Neural cell (in vitro differentiated cells): ENCODE measurements around the gene NUBP1. TPM values are rescaled to one million over a fixed set of nuclear protein-coding genes. Genes with fewer than 3 reads are reported as not detected.

Experiments
- H2AFZ ChIP-seq: fragments of 200-600, 300-800 bp; sonication (generic), shearing (Covaris generic); 2 replicates; pipeline ENCODE4 v1.6.0; 2014; ENCODE audit warnings: low read depth, mild to moderate bottlenecking, antibody characterized with exemption, low read length, moderate library complexity
- H3F3A ChIP-seq: fragments of 200-600 bp; shearing (Covaris generic); 2 replicates; pipeline ENCODE4 v1.6.1; 2016; ENCODE audit warnings: mild to moderate bottlenecking, moderate library complexity, mixed read lengths, antibody characterized with exemption, low read length; ENCODE audit not compliant: insufficient read depth, poor library complexity, severe bottlenecking
- H3K27ac ChIP-seq: fragments of 200-600, 300-800 bp; sonication (generic), shearing (Covaris generic); 2 replicates; pipeline ENCODE4 v1.5.1; 2014; ENCODE audit warnings: mild to moderate bottlenecking, low read length, moderate library complexity
- H3K27me3 ChIP-seq: fragments of 300-800, 200-600 bp; sonication (generic), shearing (Covaris generic); 2 replicates; pipeline ENCODE4 v1.6.0; 2014; ENCODE audit warnings: mild to moderate bottlenecking, low read depth, low read length, moderate library complexity; ENCODE audit not compliant: insufficient read depth
- H3K36me3 ChIP-seq: fragments of 300-800, 200-600 bp; sonication (generic), shearing (Covaris generic); 2 replicates; pipeline ENCODE4 v1.5.1; 2014; ENCODE audit warnings: mild to moderate bottlenecking, antibody characterized with exemption, low read length, moderate library complexity; ENCODE audit not compliant: insufficient read depth
- H3K4me2 ChIP-seq: fragments of 300-800, 200-600 bp; sonication (generic), shearing (Covaris generic); 2 replicates; pipeline ENCODE4 v1.6.0; 2014; ENCODE audit warnings: mild to moderate bottlenecking, low read length
- H3K4me3 ChIP-seq: fragments of 300-800, 200-600 bp; sonication (generic), shearing (Covaris generic); 2 replicates; pipeline ENCODE4 v1.5.1; 2014; ENCODE audit warnings: mild to moderate bottlenecking, low read length, moderate library complexity
- H3K79me2 ChIP-seq: fragments of 200-600 bp; shearing (Covaris generic); replicated peaks from 2 replicates; pipeline ENCODE4 v1.6.0; 2014; ENCODE audit warnings: mild to moderate bottlenecking, low read length, moderate library complexity; ENCODE audit not compliant: insufficient read depth
- H3K9ac ChIP-seq: fragments of 300-800, 200-600 bp; sonication (generic), shearing (Covaris generic); 2 replicates; pipeline ENCODE4 v1.6.1; 2016; ENCODE audit warnings: mild to moderate bottlenecking, low read length, mixed read lengths
- H3K9me2 ChIP-seq: fragments of 200-600 bp; shearing (Covaris generic); 2 replicates; pipeline ENCODE4 v1.6.1; 2016; ENCODE audit warnings: mild to moderate bottlenecking, low read length, mixed read lengths; ENCODE audit not compliant: insufficient read depth
- H3K9me3 ChIP-seq: fragments of 200-600, 300-800 bp; sonication (generic), shearing (Covaris generic); 2 replicates; pipeline ENCODE4 v1.6.1; 2016; ENCODE audit warnings: mild to moderate bottlenecking, mixed run types, low read length, moderate library complexity, mixed read lengths
- H4K20me1 ChIP-seq: fragments of 200-600 bp; shearing (Covaris generic); 2 replicates; pipeline ENCODE4 v1.6.1; 2016; ENCODE audit warnings: mild to moderate bottlenecking, mixed run types; ENCODE audit not compliant: insufficient read depth
- EP300 ChIP-seq: fragments of 450-650 bp; conservative IDR thresholded peaks from 2 replicates; pipeline ENCODE4 v1.6.1; 2014; ENCODE audit warnings: antibody characterized with exemption, mild to moderate bottlenecking, moderate library complexity; ENCODE audit not compliant: poor library complexity, severe bottlenecking
- EZH2 ChIP-seq: fragments of 200-600, 300-800 bp; shearing (Covaris generic), sonication (generic); IDR thresholded peaks from 2 replicates; pipeline ENCODE4 v1.6.1; 2014; ENCODE audit warnings: antibody characterized with exemption, low read length, borderline replicate concordance, mild to moderate bottlenecking; ENCODE audit not compliant: insufficient read depth, poor library complexity, severe bottlenecking
- MXI1 ChIP-seq: fragments of 450-650 bp; conservative IDR thresholded peaks from 2 replicates; pipeline ENCODE4 v1.6.1; 2014; ENCODE audit warnings: antibody characterized with exemption, mild to moderate bottlenecking; ENCODE audit not compliant: poor library complexity, severe bottlenecking
- POLR2AphosphoS5 ChIP-seq: IDR thresholded peaks from 2 replicates; pipeline ENCODE4 v1.6.1; 2012
- RAD21 ChIP-seq: fragments of 450-650 bp; conservative IDR thresholded peaks from 2 replicates; pipeline ENCODE4 v1.6.1; 2014; ENCODE audit warnings: antibody characterized with exemption, mild to moderate bottlenecking, moderate library complexity
- SMC3 ChIP-seq: fragments of 450-650 bp; conservative IDR thresholded peaks from 2 replicates; pipeline ENCODE4 v1.6.1; 2014; ENCODE audit warnings: antibody characterized with exemption, mild to moderate bottlenecking, moderate library complexity; ENCODE audit not compliant: poor library complexity
- TAF1 ChIP-seq: IDR thresholded peaks from 2 replicates; pipeline ENCODE4 v1.6.1; 2012; ENCODE audit warnings: low read depth
- polyA plus RNA-seq: library from polyadenylated mRNA; depleted of rRNA; stranded (reverse); fragments of >200 nt; gene quantifications from 2 replicates; pipeline ENCODE4 v1.2.3, GENCODE V29; 2014
- TF ChIP-seq, protein P1 (sequence below): fragments of 450-650 bp; IDR thresholded peaks from 2 replicates; pipeline ENCODE4 v1.5.1; 2014; ENCODE audit warnings: antibody characterized with exemption, mild to moderate bottlenecking, moderate library complexity; ENCODE audit not compliant: poor library complexity, severe bottlenecking
- TF ChIP-seq, protein P2 (sequence below): IDR thresholded peaks from 2 replicates; pipeline ENCODE4 v1.6.1; 2012; ENCODE audit warnings: borderline replicate concordance

The NUBP1 gene
- polyA plus RNA-seq, 1 donor from 2014 or later, result 19.7 TPM

DNA sequence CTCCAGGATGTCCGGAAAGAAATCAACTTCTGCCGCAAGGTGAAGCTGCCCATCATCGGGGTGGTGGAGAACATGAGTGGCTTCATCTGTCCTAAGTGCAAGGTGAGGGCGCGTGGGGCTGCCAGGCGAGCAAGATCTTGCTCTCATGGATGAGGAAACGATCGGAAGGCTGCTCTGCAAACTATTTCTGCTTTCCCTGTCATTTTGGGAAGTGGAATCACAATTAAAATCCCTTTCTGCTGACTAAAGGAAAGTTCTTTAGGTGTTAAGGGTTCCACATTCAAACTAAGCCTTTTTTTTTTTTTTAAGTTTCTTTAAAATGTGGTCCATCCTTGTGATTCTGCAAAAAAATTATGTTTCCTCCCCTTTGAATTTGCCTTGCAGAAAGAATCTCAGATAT, 17.7 kb downstream of the NUBP1 start:
- Histone ChIP-seq H3K9ac (no peak overlapping the region), H3K79me2 (no peaks in the 10 kb centered on the region), H2AFZ (no peak overlapping the region), H3K36me3 (peaks cover 5% of the 10 kb centered on the region), H3K4me3 (no peak overlapping the region), H3F3A (no peaks in the 10 kb centered on the region), H3K27ac (no peak overlapping the region), H3K27me3 (no peaks in the 10 kb centered on the region), H3K9me3 (no peaks in the 10 kb centered on the region), H3K4me2 (no peak overlapping the region), H3K9me2 (no peaks in the 10 kb centered on the region), H4K20me1 (no peaks in the 10 kb centered on the region)
- TF ChIP-seq, protein P1, sequence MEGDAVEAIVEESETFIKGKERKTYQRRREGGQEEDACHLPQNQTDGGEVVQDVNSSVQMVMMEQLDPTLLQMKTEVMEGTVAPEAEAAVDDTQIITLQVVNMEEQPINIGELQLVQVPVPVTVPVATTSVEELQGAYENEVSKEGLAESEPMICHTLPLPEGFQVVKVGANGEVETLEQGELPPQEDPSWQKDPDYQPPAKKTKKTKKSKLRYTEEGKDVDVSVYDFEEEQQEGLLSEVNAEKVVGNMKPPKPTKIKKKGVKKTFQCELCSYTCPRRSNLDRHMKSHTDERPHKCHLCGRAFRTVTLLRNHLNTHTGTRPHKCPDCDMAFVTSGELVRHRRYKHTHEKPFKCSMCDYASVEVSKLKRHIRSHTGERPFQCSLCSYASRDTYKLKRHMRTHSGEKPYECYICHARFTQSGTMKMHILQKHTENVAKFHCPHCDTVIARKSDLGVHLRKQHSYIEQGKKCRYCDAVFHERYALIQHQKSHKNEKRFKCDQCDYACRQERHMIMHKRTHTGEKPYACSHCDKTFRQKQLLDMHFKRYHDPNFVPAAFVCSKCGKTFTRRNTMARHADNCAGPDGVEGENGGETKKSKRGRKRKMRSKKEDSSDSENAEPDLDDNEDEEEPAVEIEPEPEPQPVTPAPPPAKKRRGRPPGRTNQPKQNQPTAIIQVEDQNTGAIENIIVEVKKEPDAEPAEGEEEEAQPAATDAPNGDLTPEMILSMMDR, result no peak
- TF ChIP-seq EP300, result no peak
- no peak for TF ChIP-seq RAD21
- no peak for TF ChIP-seq EZH2
- TF ChIP-seq, protein P2, sequence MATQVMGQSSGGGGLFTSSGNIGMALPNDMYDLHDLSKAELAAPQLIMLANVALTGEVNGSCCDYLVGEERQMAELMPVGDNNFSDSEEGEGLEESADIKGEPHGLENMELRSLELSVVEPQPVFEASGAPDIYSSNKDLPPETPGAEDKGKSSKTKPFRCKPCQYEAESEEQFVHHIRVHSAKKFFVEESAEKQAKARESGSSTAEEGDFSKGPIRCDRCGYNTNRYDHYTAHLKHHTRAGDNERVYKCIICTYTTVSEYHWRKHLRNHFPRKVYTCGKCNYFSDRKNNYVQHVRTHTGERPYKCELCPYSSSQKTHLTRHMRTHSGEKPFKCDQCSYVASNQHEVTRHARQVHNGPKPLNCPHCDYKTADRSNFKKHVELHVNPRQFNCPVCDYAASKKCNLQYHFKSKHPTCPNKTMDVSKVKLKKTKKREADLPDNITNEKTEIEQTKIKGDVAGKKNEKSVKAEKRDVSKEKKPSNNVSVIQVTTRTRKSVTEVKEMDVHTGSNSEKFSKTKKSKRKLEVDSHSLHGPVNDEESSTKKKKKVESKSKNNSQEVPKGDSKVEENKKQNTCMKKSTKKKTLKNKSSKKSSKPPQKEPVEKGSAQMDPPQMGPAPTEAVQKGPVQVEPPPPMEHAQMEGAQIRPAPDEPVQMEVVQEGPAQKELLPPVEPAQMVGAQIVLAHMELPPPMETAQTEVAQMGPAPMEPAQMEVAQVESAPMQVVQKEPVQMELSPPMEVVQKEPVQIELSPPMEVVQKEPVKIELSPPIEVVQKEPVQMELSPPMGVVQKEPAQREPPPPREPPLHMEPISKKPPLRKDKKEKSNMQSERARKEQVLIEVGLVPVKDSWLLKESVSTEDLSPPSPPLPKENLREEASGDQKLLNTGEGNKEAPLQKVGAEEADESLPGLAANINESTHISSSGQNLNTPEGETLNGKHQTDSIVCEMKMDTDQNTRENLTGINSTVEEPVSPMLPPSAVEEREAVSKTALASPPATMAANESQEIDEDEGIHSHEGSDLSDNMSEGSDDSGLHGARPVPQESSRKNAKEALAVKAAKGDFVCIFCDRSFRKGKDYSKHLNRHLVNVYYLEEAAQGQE, result no peak
- TF ChIP-seq TAF1, result no peak
- TF ChIP-seq SMC3, result no peak

DNA sequence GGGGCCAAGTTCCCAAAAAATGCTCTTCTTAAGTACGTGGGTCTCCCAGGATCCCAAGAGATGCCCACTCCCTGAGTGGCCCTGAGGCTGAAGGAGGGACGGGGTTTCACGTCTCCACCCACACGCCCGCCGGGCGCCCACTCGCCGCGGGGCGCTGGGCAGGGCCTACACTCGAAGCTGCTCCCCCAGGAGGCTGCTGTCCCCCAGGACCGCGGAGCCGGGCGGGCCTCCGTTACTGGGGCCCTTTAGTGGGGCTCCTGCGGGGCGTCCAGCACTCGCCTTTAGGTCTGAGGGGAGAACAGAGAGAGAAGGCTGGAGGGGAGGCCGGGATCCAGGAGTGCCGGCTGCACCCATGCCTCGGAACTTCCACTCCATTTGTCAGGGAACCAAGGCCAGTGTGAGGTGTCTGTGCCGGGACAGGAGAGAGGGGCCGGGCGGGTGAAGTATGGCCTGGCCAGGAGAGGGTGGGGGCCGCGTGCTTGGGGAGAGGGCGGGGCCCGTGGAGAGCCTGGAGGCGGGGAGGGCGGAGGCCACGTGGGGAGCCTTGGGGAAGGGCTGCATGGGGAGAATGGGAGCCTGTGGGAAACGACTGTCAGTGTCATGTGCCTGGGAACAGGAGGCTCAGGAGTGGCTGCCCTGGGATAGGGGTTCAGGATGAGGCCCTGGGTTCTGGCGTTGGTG, 18.8 kb downstream of the NUBP1 start:
- no peaks in the 10 kb centered on the region for H3K27me3 ChIP-seq
- no peaks in the 10 kb centered on the region for H4K20me1 ChIP-seq
- no peaks in the 10 kb centered on the region for H3K9me2 ChIP-seq
- no peaks in the 10 kb centered on the region for H3K9me3 ChIP-seq
- no peak overlapping the region for H2AFZ ChIP-seq
- no peak overlapping the region for H3K9ac ChIP-seq
- no peak overlapping the region for H3K4me3 ChIP-seq
- H3K4me2 ChIP-seq, result no peak overlapping the region
- H3F3A ChIP-seq, result no peaks in the 10 kb centered on the region
- H3K27ac ChIP-seq, result no peak overlapping the region
- H3K79me2 ChIP-seq, result no peaks in the 10 kb centered on the region
- TF ChIP-seq EP300 (no peak), SMC3 (no peak), EZH2 (no peak), MXI1 (no peak), RAD21 (no peak), POLR2AphosphoS5 (no peak), TAF1 (no peak)
- TF ChIP-seq, protein P2, result no peak
- TF ChIP-seq, protein P1, result no peak
- H3K36me3 ChIP-seq, result peaks cover 5% of the 10 kb centered on the region
